ENCODE measurements around the gene PRAME. TPM values are rescaled to one million over a fixed set of nuclear protein-coding genes. Genes with fewer than 3 reads are reported as not detected.
"Not testable (repeated sequence)": the region's sequence is repeated elsewhere in the genome, so short reads cannot be mapped to it uniquely, and the experiment has no call there.

PRAME gene
- total RNA-seq, 1 donor from 2014 or later = 2.2 TPM

DNA sequence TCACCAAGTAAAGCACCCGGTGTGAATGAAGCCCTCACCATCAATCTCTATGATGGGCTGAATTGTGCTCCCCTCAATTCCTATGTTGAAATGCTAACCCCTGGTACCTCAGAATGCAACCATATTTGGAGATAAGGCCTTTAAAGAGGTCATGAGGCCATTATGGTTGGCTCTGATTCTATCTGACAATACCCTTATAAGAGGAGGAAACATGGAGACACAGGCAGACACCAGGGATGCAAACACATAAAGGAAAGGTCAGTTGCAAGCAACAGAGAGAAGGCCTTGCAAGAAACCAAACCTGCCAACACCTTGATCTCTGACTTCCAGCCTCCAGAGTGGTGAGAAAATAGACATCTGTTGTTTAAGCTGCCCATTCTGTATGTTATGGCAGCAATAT lies 25.6 kb downstream of the PRAME start:
- TF ChIP-seq, protein P1, sequence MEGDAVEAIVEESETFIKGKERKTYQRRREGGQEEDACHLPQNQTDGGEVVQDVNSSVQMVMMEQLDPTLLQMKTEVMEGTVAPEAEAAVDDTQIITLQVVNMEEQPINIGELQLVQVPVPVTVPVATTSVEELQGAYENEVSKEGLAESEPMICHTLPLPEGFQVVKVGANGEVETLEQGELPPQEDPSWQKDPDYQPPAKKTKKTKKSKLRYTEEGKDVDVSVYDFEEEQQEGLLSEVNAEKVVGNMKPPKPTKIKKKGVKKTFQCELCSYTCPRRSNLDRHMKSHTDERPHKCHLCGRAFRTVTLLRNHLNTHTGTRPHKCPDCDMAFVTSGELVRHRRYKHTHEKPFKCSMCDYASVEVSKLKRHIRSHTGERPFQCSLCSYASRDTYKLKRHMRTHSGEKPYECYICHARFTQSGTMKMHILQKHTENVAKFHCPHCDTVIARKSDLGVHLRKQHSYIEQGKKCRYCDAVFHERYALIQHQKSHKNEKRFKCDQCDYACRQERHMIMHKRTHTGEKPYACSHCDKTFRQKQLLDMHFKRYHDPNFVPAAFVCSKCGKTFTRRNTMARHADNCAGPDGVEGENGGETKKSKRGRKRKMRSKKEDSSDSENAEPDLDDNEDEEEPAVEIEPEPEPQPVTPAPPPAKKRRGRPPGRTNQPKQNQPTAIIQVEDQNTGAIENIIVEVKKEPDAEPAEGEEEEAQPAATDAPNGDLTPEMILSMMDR (conservative IDR thresholded peaks at IDR 0.05; ENCODE audit: low read depth, low read length) = no peak
- no peak overlapping the region for H3K4me3 ChIP-seq (ENCODE audit: low read depth, low read length)
- DNase-seq (ENCODE audit: low read depth) = no peak

DNA sequence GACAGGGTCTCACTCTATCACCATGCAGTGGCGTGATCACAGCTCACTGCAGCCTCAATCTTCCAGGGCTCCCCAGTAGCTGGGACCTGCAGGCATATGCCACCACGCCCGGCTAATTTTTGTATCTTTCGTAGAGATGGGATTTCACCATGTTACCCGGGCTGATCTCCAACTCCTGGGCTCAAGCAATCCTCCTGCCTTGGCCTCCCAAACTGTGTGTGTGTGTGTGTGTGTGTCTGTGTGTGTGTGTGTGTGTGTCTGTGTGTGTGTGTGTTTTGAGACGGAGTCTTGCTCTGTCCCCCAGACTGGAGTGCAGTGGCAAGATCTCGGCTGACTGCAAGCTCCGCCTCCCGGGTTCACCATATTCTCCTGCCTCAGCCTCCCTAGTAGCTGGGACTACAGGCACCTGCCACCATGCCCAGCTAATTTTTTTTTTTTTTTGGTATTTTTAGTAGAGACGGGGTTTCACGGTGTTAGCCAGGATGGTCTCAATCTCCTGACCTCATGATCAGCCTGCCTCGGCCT lies 26.5 kb downstream of the PRAME start:
- DNase-seq (ENCODE audit: low read depth); H3K4me3 ChIP-seq (ENCODE audit: low read depth, low read length): not testable (repeated sequence)

- DNase-seq (ENCODE audit: low read depth) = no peak
- H3K4me3 ChIP-seq (ENCODE audit: low read depth, low read length) = no peak overlapping the region
- TF ChIP-seq, protein P1 (conservative IDR thresholded peaks at IDR 0.05; ENCODE audit: low read depth, low read length) = no peak
Observed at GRCh38 chr22:22531770-22532546, 27.1 kb downstream of the PRAME start.

- no peak for DNase-seq (ENCODE audit: low read depth)
- no peak overlapping the region for H3K4me3 ChIP-seq (ENCODE audit: low read depth, low read length)
- TF ChIP-seq, protein P1 (conservative IDR thresholded peaks at IDR 0.05; ENCODE audit: low read depth, low read length) = no peak
Observed at GRCh38 chr22:22528780-22529179, 30.3 kb downstream of the PRAME start.

- no peak overlapping the region for H3K4me3 ChIP-seq (ENCODE audit: low read depth, low read length)
- DNase-seq (ENCODE audit: low read depth) = no peak
- TF ChIP-seq, protein P1 (conservative IDR thresholded peaks at IDR 0.05; ENCODE audit: low read depth, low read length) = no peak
Observed at GRCh38 chr22:22527312-22527711, 31.8 kb downstream of the PRAME start.

DNA sequence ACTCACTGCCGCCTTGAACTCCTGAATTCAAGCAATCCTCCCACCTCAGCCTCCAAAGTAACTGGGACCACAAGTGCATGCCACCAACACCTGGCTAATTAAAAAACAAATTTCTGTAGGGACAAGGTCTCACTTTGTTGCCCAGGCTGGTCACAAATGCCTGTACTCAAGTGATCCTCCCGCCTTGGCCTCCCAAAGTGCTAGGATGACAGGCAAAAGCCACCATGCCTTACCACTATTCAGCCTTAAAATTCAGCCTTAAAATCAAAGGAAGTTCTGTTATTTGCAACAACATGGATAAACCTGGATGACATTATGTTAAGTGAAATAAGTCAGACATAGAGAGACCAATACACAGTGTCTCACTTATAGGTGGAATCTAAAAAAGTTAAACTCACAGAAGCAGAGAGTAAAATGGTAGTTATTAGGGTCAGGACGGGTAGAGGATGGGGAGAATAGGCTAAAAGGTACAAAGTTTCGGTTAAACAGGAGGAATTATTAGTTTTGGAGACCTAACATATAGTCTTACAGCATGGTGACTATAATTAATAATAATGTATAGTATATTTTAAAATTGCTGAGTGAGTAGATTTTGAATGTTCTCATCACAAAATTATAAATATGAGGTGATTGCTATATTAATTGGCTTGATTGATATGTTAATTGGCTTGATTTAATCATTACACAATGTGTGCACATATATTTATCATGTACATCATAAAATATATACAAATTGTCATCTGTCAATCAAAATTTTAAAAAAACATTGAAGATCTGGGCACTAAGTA lies 32.7 kb downstream of the PRAME start:
- TF ChIP-seq, protein P1 (conservative IDR thresholded peaks at IDR 0.05; ENCODE audit: low read depth, low read length) = no peak
- no peak for DNase-seq (ENCODE audit: low read depth)
- no peak overlapping the region for H3K4me3 ChIP-seq (ENCODE audit: low read depth, low read length)

GRCh38 chr22:22523494-22523893 lies 35.6 kb downstream of the PRAME start:
- TF ChIP-seq, protein P1 (conservative IDR thresholded peaks at IDR 0.05; ENCODE audit: low read depth, low read length) = no peak
- no peak overlapping the region for H3K4me3 ChIP-seq (ENCODE audit: low read depth, low read length)
- no peak for DNase-seq (ENCODE audit: low read depth)

Measured in epithelial cell of proximal tubule (primary cell).